Stimulated activated CD4-positive, alpha-beta T cell treated with anti-CD3 and anti-CD28 coated beads, Interleukin-15, amount 100 ng/mL, for 1 hour (primary cell): ENCODE data around the gene TSHZ2.
A peak's percentile ranks its signal among the peaks of the same experiment; 100 is the strongest.

Source experiments
- DNase-seq, 2 donors: peaks; one replicate each; pipeline ENCODE4 v3.0.0-alpha.2; 2020; ENCODE audit warnings: low read depth in 1 of 2, low spot score in 1 of 2

Gene TSHZ2

DNA sequence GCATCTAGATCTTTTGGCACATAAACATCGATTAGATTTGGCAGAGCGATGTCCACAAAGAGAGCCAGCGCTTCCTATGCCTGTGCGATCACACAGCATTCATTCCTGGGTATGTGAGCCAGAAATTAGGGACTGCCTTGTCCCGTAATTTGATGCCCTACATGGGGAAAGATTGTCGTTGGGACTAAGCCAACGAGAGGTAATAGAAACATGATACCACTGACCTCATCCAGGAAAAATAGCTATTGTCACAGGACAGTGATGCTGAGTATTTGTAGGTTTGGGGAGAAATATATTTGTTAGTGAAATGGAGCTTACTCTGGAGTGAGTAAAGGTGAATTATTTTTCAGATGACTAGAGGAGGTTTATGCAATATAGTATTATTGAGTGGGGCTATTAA is 154.0 kb downstream of the TSHZ2 start:
- no peak for DNase-seq

DNA sequence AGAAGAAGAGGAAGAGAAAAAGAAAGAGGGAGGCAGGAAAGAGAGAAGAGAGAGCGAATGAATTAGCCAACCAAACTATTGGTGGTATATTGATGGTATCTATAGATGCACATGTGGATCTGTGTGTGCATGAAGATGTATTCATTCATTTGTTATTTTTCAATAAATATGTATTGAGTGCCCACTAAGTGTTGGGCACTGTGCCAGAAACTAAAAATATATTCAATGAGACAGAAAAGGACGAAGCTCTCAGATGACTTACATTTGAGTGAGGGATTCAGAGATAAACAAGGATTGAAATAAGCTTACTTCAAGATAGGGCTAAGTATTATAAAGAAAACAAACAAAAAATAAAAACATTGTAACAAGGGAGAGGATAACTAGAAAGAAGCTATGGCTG is 154.9 kb downstream of the TSHZ2 start:
- no peak for DNase-seq

DNA sequence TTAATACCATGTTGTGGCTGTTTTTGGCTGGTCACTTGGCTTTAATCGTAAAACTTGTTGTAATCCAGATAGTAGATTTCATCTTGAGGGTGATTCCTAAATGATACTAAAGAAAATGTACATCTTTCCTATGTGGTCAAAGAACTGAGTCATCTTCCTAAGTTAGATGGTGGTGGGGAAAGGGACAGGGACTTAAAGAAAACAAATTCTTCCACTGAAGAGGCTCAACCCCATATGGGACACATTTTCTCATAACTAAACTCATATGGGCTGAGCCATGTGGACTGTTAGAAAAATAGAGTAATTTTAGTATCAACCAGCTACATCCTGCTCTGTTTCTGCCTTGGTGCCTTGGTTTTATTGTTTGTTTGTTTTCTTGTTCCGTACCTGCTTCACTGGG is 155.8 kb downstream of the TSHZ2 start:
- DNase-seq = no peak

DNA sequence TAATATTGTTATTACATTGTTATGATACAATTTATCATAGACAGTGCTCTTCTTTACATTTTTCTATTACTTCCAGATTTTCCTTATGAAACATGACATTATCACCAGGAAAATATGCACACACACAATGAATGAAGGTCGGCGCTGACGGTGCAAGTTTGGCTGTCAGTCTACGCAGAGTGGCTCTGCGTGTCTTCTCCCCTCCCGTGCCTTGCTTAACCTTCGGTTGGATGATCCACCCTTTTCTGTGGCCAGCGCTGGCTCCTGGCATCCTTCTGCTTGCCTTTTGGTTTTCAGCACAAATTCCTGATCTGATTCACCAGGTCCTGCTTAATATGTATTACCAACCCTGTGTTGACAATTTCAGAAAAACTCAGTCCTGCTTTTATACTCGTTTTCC is 157.4 kb downstream of the TSHZ2 start:
- no peak for DNase-seq

DNA sequence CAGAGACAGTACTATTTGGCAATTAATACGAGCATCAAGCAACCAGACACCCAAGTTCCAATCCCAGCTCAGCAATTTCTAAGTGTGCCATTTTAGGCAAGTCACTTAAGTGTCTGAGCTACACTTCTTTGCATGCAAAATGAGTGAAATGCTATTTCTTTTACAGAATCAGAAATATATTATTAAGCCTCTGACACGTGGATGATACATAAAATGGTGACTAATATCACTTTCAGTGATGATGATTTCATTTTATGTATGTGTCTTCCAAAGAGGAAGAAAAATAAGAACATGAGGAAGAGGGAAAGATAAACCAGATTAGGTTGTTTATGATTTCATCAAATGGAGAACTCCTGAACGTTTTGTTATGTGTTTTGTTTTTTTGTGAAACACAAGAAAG is 158.6 kb downstream of the TSHZ2 start:
- DNase-seq = no peak

DNA sequence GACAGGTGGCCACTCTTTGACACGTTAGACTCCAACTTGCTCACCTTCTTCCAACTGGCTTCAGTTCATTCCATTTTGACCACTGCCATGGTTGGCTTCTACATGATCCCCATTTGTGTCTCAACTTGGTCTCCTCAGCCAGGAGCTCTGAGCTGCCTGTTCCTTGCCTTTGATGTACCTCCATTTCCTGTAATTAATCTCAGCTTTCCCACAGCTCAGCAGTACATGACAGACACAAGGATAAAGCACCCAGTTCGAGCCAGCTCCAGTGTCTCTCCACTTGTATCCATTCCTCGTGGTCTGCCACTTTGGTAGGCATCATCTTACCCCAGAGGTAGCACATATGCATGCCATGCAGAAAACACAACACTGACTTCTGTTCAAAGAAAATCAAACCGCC is 161.0 kb downstream of the TSHZ2 start:
- no peak for DNase-seq

DNA sequence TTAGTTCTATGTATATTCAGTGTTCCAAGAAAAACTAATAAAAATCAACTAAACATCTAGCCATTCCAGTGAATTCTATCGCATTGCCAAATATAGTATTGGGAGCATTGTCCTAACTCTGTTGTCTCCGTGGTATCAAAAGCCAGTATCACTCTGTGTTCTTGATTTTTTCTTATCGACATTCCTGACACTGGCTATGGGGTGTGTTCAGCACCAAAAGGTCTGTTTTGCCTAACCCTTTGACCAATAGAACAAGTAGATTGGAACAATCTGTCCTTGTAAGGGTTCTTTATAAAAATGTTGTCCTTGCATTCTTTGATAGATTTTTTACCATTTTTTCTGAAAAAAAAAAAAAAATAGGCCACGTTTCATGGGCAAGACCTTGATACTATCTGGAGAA is 161.5 kb downstream of the TSHZ2 start:
- no peak for DNase-seq

DNA sequence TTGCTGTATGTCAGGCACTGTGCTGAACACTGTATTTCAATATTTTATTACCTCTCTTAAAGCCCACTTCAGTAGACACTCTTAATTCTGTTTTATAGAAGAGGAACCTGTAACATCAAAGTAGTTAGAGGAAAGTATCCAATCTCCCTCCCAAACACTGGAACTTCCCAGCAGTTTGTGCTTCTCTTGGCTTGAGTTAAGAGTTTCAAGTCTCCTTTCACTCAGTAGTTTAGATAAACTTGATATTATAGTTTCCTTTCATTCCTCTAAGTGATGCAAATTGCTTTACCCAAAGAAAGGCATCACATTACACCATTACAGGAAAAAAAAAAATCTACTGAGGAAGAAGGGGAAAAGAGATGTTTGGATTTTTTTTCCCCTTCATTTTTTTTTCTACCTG is 164.3 kb downstream of the TSHZ2 start:
- DNase-seq = no peak

DNA sequence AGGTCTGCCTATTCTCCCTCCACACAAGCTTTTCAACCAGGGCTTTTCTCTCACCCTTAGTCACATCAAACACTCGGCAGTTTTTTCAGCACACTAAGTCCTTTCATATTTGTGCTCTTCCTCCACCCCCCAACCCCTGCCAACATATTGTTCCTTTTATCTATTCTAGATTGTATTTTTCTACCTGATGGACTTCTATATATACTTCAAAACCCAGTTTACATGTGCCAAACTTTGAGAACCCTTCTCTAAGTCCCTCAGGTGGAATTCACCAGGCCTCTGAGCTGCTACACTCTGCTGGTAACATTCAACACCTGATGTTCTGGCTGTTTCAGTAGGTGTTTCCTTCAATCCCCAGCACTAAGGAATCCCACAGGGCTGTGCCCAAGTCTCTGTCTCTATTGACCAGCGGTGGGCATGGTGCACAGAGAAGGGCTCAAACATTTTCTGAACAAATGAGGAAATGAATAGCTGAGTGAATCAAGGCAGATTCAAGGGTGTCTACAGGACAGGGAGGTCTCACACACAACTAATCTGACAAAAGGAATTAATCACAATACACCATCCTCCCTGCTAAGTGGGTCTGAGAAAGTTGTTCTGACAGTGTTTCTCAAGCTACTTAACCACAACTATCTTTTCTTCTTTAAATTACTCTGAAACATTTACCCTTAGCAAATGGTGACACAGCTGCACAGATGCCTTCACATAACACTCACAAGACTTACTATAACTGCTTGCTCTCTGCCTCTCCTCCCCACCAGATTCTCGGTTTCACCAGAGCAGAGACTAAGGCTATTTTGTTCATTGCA is 166.5 kb downstream of the TSHZ2 start:
- no peak for DNase-seq

DNA sequence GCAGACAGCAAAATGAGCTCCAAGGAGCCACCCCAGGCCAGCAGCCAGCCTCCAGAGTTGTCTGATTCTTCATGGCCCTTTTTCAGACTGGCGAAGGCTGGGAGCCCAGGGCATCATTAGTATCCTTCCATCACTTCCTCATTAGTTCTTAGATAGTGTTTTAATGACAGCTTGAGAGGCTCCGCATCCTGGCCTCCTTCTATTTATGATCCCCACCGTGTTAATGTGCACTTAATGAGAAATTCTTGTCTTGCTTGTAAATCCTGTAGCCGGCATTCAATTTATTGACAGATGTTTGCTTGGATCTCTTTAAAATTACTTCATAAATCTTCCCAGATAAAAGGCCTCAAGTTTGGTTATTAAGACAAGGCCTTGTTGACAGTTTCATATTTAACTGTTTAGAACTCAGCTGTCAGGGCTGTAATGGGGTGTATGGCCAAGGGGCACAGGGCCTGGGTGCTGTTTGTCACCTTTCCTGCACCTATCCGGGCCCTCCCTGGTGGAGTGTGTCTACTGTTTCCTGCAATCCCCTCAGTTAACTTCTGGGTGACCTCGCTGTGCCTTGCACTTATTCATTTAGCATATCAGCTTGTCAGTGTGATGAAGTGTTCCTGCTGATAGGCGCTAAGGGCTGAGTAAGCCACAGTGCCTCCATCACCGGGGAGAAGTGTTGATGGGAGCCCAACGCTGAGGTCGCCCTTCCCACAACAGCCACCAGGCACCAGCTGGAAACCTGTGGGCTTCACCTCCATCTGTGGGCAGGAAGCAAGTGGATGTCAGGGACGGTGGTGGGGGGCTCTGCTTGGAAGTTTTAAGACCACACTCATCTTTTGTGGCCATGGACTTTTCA is 169.3 kb downstream of the TSHZ2 start:
- DNase-seq = no peak

DNA sequence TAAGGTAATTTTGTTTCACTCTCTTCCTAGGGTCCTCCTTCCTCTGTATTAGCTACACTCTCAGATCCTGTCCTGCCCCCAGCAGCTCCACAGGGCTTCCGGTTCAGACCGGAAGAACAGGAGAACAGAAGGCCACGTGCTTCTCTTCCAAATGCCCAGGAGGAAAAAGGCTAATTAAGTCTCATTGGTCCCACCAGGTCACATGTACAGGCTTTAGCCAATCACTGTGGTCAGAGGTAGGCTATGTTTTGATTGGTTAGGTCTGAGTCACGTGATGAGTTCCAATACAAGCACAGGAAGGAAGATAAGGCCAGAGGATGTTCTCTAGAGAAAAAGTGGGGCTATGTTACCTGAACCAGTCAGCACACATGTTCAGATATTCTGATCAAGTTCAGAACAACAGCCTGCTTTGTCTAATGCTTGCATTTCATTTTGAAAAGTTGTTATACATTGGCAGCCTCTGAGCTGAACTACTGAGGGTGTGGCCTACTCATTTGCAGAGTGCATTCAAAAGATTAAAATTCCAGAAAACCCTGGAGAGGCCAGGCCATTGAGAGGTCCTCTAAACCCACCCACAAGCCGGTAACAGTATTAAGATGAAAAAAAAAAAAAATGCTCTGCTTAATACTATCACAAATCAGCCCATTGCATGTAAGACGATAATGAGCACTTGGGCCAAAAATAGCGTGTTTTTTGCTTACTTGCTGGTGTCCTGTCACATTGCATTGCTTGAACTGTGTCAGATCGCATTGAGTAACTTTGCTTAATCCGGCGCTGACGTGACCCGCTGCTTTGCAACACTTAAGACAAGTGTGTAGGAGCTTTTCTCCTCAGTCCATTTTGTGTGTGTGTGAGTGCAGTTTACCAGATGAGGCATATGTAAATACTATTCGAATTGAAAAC is 170.3 kb downstream of the TSHZ2 start:
- DNase-seq = no peak

DNA sequence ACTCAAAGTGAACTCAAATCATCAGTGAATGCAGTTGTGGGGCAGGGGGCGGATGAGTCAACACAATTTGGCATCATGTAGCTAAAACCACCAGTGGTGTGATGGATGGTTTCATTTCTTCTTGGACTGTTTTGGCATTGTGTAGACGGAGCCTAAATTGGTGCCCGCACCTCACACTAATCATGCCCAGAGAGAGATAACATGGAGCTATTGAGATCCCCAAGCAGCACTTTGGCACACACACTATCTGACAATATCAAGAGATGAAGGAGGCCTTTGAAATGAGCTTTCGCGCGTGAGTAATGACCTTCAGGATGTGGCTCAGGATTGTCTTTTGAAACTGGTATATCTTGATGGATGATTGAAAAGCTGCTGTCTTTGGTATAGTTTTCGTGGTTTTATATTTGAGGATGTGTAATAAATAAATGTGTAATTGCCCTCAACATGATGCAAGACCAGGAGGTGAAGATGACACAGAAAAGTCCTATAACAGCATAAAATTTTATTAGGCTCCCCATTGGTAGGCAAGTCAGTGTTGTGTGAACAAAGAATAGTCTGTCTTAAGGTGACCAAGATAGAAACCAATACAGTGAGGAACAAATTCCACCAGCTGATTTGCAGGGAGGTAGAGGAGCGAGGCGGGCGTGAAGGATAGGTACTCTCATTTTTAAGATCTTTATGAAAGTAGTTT is 174.2 kb downstream of the TSHZ2 start:
- DNase-seq = peak in 1 of 2 donors; percentile 14

DNA sequence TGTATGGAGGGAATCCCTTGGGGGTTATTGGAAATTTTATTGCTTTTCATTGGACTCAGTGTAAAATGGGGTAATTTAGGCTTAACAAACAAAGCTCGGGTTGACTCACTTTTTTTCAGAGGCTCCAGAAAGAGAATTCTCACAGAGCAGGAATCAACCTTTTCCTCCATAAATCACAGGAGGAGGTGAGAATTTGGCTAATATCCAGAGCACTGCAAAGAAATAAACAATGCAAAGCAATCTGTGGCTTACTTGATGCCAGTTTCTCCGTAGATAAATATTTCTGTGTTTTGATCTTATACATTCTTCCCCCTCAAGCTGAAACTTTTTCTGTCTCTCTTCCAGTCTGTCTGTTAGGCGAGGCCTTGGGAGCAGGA is 176.6 kb downstream of the TSHZ2 start:
- DNase-seq = no peak

DNA sequence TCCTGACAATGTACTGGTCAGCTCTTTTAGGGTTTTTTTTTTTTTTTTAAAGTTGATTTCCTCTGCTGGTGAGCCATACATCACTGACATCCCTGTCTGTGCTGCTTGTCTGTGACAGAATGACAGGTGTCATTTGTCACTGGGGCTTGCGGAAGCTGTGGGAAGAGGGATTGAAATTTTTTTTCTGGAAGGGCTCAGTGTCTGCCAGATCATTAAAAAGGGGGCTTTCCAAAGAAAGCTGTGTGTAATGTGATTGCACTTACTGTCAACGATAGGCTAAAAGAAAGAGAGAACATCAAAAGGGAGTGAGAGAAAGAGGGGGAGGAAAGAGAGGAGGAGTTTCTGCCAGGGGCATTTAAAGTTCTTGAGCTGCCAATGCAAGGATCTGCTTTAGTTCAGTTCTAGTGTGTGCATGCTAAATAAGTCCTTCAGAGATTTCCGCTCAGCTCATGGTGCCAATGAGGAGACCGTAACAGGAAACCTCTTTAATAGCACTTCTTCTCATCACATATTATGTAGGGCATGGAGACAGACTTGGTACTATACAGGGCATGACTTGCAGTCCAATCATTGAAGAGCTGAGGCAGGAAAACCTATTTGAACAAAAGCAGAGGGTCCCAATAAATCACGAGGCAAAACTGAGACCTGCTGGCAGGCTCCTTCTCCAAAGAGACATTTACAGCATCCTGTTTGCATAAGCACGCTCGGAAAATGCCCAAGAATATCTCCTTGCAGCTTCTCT is 177.2 kb downstream of the TSHZ2 start:
- DNase-seq = no peak

DNA sequence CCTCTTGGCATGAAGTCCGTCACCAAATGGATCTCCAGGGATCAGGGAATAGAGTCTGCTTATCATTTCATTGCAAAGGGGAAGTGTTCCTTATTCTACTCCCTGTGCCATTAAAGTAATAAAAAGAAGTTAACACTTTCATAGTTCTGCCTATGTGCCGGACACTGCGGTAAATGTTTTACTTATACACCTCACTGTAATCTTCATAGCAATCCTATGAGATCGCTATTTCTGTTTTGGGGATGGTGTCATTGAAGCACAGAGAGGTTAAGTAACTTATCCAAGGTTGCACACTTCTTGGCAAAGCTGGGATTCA is 177.7 kb downstream of the TSHZ2 start:
- no peak for DNase-seq

DNA sequence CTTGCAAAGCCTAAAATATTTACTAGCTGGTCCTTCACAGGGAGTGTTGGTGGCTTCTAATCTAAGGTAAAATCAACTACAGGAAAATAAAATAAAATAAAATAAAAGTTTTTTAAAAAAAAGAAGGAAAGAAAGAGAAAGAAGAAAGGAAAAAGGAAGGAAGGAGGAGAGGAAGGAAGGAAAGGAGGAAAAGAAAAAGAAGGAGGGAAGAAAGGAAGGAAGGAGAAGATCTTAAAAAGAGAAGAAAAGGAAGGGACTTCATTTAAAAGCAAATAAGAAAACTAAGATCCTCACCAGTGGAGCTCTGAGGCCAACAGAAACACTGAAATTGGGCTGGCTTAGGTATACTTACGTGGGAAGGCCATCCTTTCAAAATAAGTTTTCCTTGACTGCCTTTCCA is 178.4 kb downstream of the TSHZ2 start:
- DNase-seq = no peak

DNA sequence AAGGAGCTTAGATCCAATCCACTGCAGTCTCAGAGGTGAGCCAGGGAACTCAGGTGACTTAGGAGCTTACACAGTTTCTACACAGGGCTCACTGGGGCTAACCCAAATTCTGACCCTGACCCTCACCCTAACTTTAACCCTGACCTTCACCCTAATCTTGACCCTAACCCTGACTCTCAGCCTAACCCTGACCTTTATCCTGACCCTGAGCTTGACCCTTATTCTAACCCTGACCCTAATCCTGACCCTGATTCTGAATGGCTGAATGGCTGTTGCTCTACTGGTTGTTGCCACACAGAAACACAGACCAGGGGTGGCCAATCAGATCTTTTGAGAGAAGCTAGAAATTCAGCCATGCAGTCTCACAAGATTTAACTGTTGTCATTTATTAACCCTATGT is 180.1 kb downstream of the TSHZ2 start:
- no peak for DNase-seq

DNA sequence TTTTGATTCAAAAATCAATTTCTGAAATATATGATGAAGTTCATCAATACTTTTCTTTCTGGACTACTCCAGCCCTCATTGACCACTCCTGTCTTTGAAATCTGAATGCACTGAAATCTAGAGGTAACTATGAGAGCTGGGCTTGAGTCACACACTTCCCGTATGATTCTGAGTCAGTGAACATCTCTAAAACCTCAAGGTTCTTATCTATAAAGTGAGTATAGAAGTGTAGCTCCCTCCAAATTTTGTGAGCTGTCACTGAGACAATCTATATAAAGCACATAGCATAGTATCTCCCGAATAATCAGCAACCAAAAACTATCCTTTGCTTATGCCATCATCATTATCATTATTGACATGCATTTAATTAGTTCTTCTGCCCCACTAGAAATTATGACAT is 182.4 kb downstream of the TSHZ2 start:
- no peak for DNase-seq

DNA sequence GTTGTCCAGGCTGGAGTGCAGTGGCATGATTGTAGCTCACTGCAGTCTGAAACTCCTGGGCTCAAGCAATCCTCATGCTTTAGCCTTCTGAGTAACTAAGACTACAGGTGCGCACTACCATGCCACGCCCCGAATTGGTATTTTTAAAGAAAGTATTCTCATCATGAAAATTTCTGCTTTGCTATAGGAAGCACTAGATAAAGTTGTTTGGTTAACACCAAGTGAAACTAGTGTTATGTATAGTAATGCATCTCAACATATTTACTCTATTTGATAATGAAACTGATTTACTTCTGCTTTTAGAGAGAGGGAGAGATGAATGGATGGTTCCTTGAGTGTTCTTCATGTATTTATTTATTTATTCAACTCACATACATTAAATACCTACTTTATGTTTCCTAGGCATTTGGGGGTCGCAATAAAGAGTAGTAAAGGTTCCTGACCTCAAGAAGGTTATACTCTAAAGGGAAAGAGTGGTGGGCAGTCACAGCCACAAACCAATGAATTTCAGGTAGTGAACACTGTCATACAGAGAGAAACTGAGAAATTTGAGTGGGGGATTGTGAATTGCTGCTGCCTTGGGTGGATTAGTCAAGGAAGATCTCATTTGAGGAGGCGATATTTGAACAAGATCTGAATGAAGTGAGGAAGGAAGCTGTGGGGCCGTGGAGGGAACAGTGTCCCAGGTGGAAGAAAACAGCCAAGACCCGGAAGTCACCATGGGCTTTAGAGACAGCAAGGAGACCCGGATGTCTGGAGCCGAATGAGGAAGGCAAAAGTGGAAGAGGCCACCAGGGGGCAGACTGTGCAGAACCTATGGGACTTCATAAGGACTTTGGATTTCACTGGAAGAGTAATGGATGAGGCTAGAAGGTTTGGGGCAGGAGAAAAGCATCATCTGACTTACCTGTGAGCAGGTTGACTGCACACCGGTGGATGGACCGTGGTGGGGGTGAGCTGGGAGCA is 185.6 kb downstream of the TSHZ2 start:
- no peak for DNase-seq
